ENCODE measurements around the gene CDC23. TPM values are rescaled to one million over a fixed set of nuclear protein-coding genes. Genes with fewer than 3 reads are reported as not detected.
"Not testable (repeated sequence)": the region's sequence is repeated elsewhere in the genome, so short reads cannot be mapped to it uniquely, and the experiment has no call there.

The CDC23 gene, protein sequence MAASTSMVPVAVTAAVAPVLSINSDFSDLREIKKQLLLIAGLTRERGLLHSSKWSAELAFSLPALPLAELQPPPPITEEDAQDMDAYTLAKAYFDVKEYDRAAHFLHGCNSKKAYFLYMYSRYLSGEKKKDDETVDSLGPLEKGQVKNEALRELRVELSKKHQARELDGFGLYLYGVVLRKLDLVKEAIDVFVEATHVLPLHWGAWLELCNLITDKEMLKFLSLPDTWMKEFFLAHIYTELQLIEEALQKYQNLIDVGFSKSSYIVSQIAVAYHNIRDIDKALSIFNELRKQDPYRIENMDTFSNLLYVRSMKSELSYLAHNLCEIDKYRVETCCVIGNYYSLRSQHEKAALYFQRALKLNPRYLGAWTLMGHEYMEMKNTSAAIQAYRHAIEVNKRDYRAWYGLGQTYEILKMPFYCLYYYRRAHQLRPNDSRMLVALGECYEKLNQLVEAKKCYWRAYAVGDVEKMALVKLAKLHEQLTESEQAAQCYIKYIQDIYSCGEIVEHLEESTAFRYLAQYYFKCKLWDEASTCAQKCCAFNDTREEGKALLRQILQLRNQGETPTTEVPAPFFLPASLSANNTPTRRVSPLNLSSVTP
- 47.1 and 53.3 TPM in 2 replicates for total RNA-seq
- long read RNA-seq, transcript CDC23-202 (16 exons, 3,155 nt): major isoform, 380 of 426 reads
- long read RNA-seq, partial matches to known transcripts: 13 of 426 reads
- long read RNA-seq, other reads (novel, unspliced or antisense): 29 of 426 reads

DNA sequence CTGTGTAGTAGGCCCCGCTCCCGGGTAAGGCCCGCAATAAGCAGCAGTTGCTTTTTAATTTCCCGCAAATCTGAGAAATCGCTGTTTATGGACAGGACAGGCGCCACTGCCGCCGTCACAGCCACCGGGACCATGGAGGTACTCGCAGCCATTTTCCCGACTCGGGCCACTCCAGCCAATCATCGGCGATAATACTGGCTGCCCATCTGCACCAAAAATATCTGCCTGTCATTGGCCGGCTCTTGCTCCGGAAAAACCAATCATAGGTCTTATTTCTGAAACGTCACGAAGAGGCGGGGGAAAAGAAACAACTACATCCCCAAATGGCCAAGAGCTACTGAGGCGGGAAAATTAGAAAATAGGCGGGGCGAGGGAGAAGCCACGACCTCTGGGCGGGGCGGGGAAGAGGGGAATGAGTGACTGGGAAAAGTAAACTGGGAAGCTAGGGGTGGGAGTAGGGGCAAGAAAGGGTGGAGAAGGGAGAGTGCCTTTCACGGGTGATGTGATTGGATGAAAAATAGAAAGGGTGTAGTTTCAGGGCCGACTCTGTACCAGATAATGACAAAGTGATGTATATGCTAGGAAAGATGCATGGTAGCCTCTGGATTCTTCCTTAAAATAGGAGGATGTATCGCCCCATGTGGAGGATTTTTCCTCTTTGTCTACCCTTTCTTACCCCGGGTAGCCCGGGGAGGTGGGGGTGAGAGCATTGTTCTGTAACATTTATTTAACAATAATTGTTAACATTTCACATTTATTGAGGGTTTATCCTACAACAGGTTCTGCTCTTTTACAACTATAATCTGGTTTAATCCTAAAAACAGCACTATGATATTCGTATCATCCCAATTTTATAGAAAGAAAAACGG is at the start of gene CDC23:
Gene CDC23 (minus strand): TSS at position 163 of the 869 bp plus-strand sequence. CDS start 11 bp downstream, at position 152.
- peaks cover 1% of the 10 kb centered on the region for H3K36me3 Mint-ChIP-seq (ENCODE audit: insufficient read depth)
- H3K4me1 Mint-ChIP-seq (ENCODE audit: low read depth): peaks cover 11% of the 10 kb centered on the region
- H3K27ac Mint-ChIP-seq: peak within 1 kb of the TSS; percentile 98
- DNase-seq (ENCODE audit: low spot score, unreplicated experiment): peak; percentile 80
- TF ChIP-seq CTCF (IDR thresholded peaks at IDR 0.05; ENCODE audit: unreplicated experiment): no peak
- H3K4me3 Mint-ChIP-seq (ENCODE audit: low read depth): peak within 1 kb of the TSS; percentile 100
- no peaks in the 10 kb centered on the region for H3K27me3 Mint-ChIP-seq
- no peaks in the 10 kb centered on the region for H3K9me3 Mint-ChIP-seq (ENCODE audit: low read depth)

DNA sequence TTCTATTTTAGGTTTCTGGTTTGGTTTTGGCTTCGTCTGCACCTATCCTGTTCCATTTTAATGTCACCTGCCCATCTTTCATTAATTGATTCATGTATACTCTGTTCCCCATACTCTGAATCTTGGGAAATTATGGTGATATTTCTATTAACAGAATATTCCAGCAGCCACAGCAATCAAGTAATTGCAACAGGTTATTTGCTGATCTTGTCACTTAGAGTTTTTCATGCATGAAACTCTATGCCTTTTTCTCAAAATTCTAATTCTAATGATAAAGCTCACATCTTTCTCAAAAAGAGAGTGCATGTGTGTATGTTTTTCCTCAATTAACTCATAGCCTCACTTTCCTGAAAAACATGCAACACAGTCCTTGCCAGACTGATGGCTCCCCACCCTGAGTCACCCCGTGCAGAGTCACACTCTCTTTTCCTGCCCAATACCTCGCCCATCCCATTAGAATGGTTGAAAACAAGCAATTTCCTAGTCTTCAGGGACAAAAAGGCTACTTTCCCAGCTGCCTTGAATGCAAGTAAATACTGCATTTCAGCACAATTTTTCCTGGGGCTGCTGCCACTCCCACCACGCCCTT is 45.7 kb upstream of the CDC23 start:
- Mint-ChIP-seq H3K4me3 (ENCODE audit: low read depth) (no peak overlapping the region), H3K27ac (no peak overlapping the region), H3K4me1 (ENCODE audit: low read depth) (no peaks in the 10 kb centered on the region), H3K9me3 (ENCODE audit: low read depth) (no peaks in the 10 kb centered on the region), H3K36me3 (ENCODE audit: insufficient read depth) (peaks cover 2% of the 10 kb centered on the region), H3K27me3 (peaks cover 8% of the 10 kb centered on the region)
- TF ChIP-seq CTCF (IDR thresholded peaks at IDR 0.05; ENCODE audit: unreplicated experiment): no peak
- DNase-seq (ENCODE audit: low spot score, unreplicated experiment): no peak

DNA sequence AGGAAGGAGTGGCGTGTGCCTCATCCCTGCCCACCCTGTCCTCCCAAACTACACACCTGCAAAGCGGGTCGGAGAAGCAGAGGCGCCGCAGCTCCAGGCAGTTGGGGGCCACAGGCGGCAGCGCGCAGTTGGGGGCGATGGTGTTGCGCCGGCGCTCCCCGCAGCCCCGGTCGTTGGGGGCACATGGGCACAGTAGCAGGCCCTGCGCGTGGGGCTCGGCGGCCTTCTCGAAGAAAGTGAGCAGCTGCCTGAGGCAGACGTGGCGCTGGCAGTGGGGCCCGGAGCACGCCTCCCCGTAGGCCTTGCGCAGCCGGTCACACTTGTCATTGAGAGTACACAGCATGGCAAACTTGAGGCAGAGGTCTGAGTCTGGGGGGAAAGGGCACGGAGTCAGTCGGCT is 44.5 kb upstream of the CDC23 start:
- no peak for DNase-seq (ENCODE audit: low spot score, unreplicated experiment)
- Mint-ChIP-seq H3K27me3 (peaks cover 8% of the 10 kb centered on the region), H3K36me3 (ENCODE audit: insufficient read depth) (peaks cover 2% of the 10 kb centered on the region), H3K4me1 (ENCODE audit: low read depth) (no peaks in the 10 kb centered on the region), H3K27ac (no peak overlapping the region), H3K4me3 (ENCODE audit: low read depth) (no peak overlapping the region), H3K9me3 (ENCODE audit: low read depth) (no peaks in the 10 kb centered on the region)
- no peak for TF ChIP-seq CTCF (IDR thresholded peaks at IDR 0.05; ENCODE audit: unreplicated experiment)

DNA sequence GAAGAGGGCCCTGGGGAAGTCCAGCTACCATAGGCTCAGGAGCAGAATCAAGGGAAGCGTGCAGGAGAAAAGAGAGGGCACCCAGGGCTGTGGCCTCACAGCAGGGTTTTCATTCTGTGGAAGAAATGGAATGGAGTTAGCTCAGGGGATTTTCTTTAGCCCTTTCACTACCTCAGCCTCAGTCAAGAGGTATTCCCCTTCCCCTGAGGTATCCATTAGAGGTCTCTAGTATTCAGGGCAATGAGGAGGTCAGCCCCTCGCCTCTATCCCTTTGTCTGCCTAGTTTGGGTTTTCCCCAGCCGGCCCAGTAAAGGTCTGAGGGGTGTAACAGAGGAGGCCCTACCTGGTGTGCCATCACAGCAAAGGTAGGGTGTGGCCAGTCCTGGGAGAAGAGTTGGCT is 39.8 kb upstream of the CDC23 start:
- H3K9me3 Mint-ChIP-seq (ENCODE audit: low read depth): no peaks in the 10 kb centered on the region
- DNase-seq (ENCODE audit: low spot score, unreplicated experiment): no peak
- H3K36me3 Mint-ChIP-seq (ENCODE audit: insufficient read depth): peaks cover 2% of the 10 kb centered on the region
- H3K4me3 Mint-ChIP-seq (ENCODE audit: low read depth): no peak overlapping the region
- TF ChIP-seq CTCF (IDR thresholded peaks at IDR 0.05; ENCODE audit: unreplicated experiment): no peak
- peaks cover 5% of the 10 kb centered on the region for H3K27me3 Mint-ChIP-seq
- H3K4me1 Mint-ChIP-seq (ENCODE audit: low read depth): no peaks in the 10 kb centered on the region
- no peak overlapping the region for H3K27ac Mint-ChIP-seq

- not testable (repeated sequence) for H3K27ac Mint-ChIP-seq; H3K4me3 Mint-ChIP-seq (ENCODE audit: low read depth); H3K4me1 Mint-ChIP-seq (ENCODE audit: low read depth); H3K36me3 Mint-ChIP-seq (ENCODE audit: insufficient read depth); DNase-seq (ENCODE audit: low spot score, unreplicated experiment); H3K9me3 Mint-ChIP-seq (ENCODE audit: low read depth)
- H3K27me3 Mint-ChIP-seq: peaks cover 14% of the 10 kb centered on the region
Measured at GRCh38 chr5:138247800-138248199, 34.7 kb upstream of the CDC23 start.
